GM10266 (cell line): ENCODE measurements around the gene EHBP1.

Source experiments
- DNase-seq: peaks from one replicate; pipeline ENCODE4 v3.0.0; 2012; ENCODE audit errors: extremely low spot score
- CTCF ChIP-seq: IDR thresholded peaks from 2 replicates; pipeline ENCODE4 v1.5.1; 2012; ENCODE audit warnings: mild to moderate bottlenecking, low read depth; ENCODE audit not compliant: control insufficient read depth, insufficient read depth; ENCODE audit errors: missing control alignments

The EHBP1 gene

GRCh38 chr2:62783679-62784078 is 78.2 kb downstream of the EHBP1 start:
- DNase-seq = no peak
- TF ChIP-seq CTCF = no peak

- no peak for TF ChIP-seq CTCF
- DNase-seq = no peak
Observed at GRCh38 chr2:62784341-62784740, 78.8 kb downstream of the EHBP1 start.

GRCh38 chr2:62785216-62785615 is 79.7 kb downstream of the EHBP1 start:
- no peak for DNase-seq
- no peak for TF ChIP-seq CTCF

- TF ChIP-seq CTCF = no peak
- no peak for DNase-seq
Observed at GRCh38 chr2:62785810-62786597, 80.5 kb downstream of the EHBP1 start.

GRCh38 chr2:62787386-62787785 is 81.9 kb downstream of the EHBP1 start:
- TF ChIP-seq CTCF = peak; percentile 39
- DNase-seq = peak; percentile 23

- TF ChIP-seq CTCF = no peak
Observed at GRCh38 chr2:62789518-62789917, 84.0 kb downstream of the EHBP1 start.

GRCh38 chr2:62789918-62790317 is 84.4 kb downstream of the EHBP1 start:
- no peak for TF ChIP-seq CTCF
- no peak for DNase-seq

More at GRCh38 chr2:62789518-62789917, 84.0 kb downstream of the EHBP1 start:
- no peak for DNase-seq
